H1 (cell line): Measurements from ENCODE around the gene ANXA9. TPM values are rescaled to one million over a fixed set of nuclear protein-coding genes. Genes with fewer than 3 reads are reported as not detected.

Experiments
- CTCF ChIA-PET: fragments of 300-600 bp; sonication (Branson Sonifier 250); formaldehyde crosslinking; loops from one replicate; lab custom pipeline; 2021; ENCODE audit not compliant: partially characterized antibody; lab: Charles Lee
- POLR2A ChIA-PET: fragments of 300-600 bp; sonication (Branson Sonifier 250); formaldehyde crosslinking; loops from one replicate; lab custom pipeline; 2021; ENCODE audit warnings: inconsistent platforms; ENCODE audit not compliant: partially characterized antibody; lab: Charles Lee
- DNase-seq, 2 experiments: peaks; one replicate each; pipeline versions ENCODE4 v3.0.0 to v3.0.0-alpha.2; 2010 to 2022; ENCODE audit warnings: low spot score in 2 of 2, low read depth in 1 of 2, mixed read lengths in 1 of 2
- FAIRE-seq: peaks from 2 replicates; lab custom pipeline; 2011; peaks lifted over from hg19 to GRCh38; lab: Jason Lieb, UNC
- H2AFZ ChIP-seq: 2 replicates; pipeline ENCODE4 v1.8.1; 2012; ENCODE audit warnings: low read length, inconsistent platforms
- H2AK5ac ChIP-seq: 2 replicates; pipeline ENCODE4 v1.6.1; 2013; ENCODE audit warnings: low read depth, low read length
- H2BK120ac ChIP-seq: replicated peaks from 2 replicates; pipeline ENCODE3; 2013; ENCODE audit warnings: low read depth, low read length, inconsistent platforms
- H2BK12ac ChIP-seq: 2 replicates; pipeline ENCODE4 v1.6.1; 2013; ENCODE audit warnings: low read depth, low read length
- H2BK15ac ChIP-seq: 2 replicates; pipeline ENCODE4 v1.6.1; 2013; ENCODE audit warnings: low read length
- H2BK20ac ChIP-seq: 2 replicates; pipeline ENCODE4 v1.6.1; 2013; ENCODE audit warnings: low read length
- H2BK5ac ChIP-seq: 2 replicates; pipeline ENCODE4 v1.6.1; 2013; ENCODE audit warnings: low read depth, low read length
- H3K14ac ChIP-seq: 2 replicates; pipeline ENCODE4 v1.6.1; 2013; ENCODE audit warnings: inconsistent platforms; ENCODE audit not compliant: insufficient read length
- H3K18ac ChIP-seq: 2 replicates; pipeline ENCODE4 v1.6.1; 2013; ENCODE audit warnings: low read length; ENCODE audit errors: extremely low read depth
- H3K23ac ChIP-seq: 2 replicates; pipeline ENCODE4 v1.6.1; 2013; ENCODE audit warnings: inconsistent platforms; ENCODE audit not compliant: insufficient read length
- H3K23me2 ChIP-seq: 2 replicates; pipeline ENCODE4 v1.6.1; 2013; ENCODE audit warnings: low read depth, low read length
- H3K27ac ChIP-seq: 2 replicates; pipeline ENCODE4 v1.6.1; 2011; ENCODE audit warnings: low read depth, low read length, inconsistent platforms
- H3K27me3 ChIP-seq, 4 experiments: replicated peaks in 1 of 4; 1 replicate in 1 of 4; 2 replicates in 3 of 4; pipeline versions ENCODE4 v1.6.1 to v1.8.1; 2011 to 2013; ENCODE audit warnings: low read length in 3 of 4, mild to moderate bottlenecking in 3 of 4, inconsistent platforms in 2 of 4, mixed read lengths in 2 of 4, moderate library complexity in 1 of 4; ENCODE audit not compliant: control insufficient read depth in 3 of 4, insufficient read depth in 3 of 4; ENCODE audit errors: extremely low read depth in 1 of 4
- H3K36me3 ChIP-seq, 4 experiments: 2 replicates each; pipeline versions ENCODE4 v1.6.1 to v1.8.1; 2011 to 2013; ENCODE audit warnings: mild to moderate bottlenecking in 4 of 4, low read length in 3 of 4, moderate library complexity in 2 of 4, control low read depth in 1 of 4, inconsistent platforms in 1 of 4; ENCODE audit not compliant: insufficient read depth in 4 of 4, control insufficient read depth in 2 of 4
- H3K4ac ChIP-seq: replicated peaks from 2 replicates; pipeline ENCODE3; 2013; ENCODE audit warnings: low read length, low read depth, mixed read lengths, inconsistent platforms; ENCODE audit not compliant: insufficient read length
- H3K4me1 ChIP-seq, 4 experiments: replicated peaks in 1 of 4; 1 replicate in 1 of 4; 2 replicates in 3 of 4; pipeline versions ENCODE4 v1.6.1 to v1.8.1; 2011 to 2013; ENCODE audit warnings: low read length in 3 of 4, inconsistent platforms in 2 of 4, mixed read lengths in 1 of 4; ENCODE audit not compliant: insufficient read depth in 4 of 4, control insufficient read depth in 3 of 4
- H3K4me2 ChIP-seq, 2 experiments: 2 replicates each; pipeline versions ENCODE4 v1.6.1 to v1.8.1; 2011 to 2013; ENCODE audit warnings: low read depth in 2 of 2, low read length in 2 of 2, control low read depth in 1 of 2, inconsistent platforms in 1 of 2, mild to moderate bottlenecking in 1 of 2; ENCODE audit not compliant: insufficient read depth in 1 of 2
- H3K4me3 ChIP-seq, 4 experiments: fragments of 200-600, 300-600 bp in 1 of 4; sonication (generic), shearing (Covaris generic), sonication (Bioruptor Twin) in 1 of 4; 2 replicates each; pipeline versions ENCODE4 v1.5.1 to v1.8.1; 2011 to 2016; ENCODE audit warnings: low read length in 4 of 4, low read depth in 3 of 4, control low read depth in 2 of 4, inconsistent platforms in 2 of 4, mild to moderate bottlenecking in 2 of 4, mixed read lengths in 1 of 4, moderate library complexity in 1 of 4; ENCODE audit not compliant: insufficient read depth in 2 of 4; ENCODE audit errors: extremely low read depth in 1 of 4
- H3K56ac ChIP-seq: replicated peaks from 2 replicates; pipeline ENCODE3; 2013; ENCODE audit warnings: low read depth, mild to moderate bottlenecking, mixed read lengths, low read length, inconsistent platforms; ENCODE audit not compliant: insufficient read length
- H3K79me1 ChIP-seq: 2 replicates; pipeline ENCODE4 v1.6.1; 2013; ENCODE audit warnings: low read depth, low read length, control low read depth
- H3K79me2 ChIP-seq, 2 experiments: 2 replicates each; pipeline versions ENCODE4 v1.6.1 to v1.8.1; 2012 to 2013; ENCODE audit warnings: low read length in 2 of 2, mild to moderate bottlenecking in 2 of 2, inconsistent platforms in 1 of 2; ENCODE audit not compliant: insufficient read depth in 2 of 2, control insufficient read depth in 1 of 2
- H3K9ac ChIP-seq, 4 experiments: replicated peaks in 1 of 4; 1 replicate in 1 of 4; 2 replicates in 3 of 4; pipeline versions ENCODE4 v1.6.1 to v1.8.1; 2011 to 2013; ENCODE audit warnings: low read depth in 3 of 4, low read length in 3 of 4, control low read depth in 2 of 4, mild to moderate bottlenecking in 2 of 4, moderate library complexity in 2 of 4, inconsistent platforms in 1 of 4; ENCODE audit errors: extremely low read depth in 1 of 4
- H3K9me3 ChIP-seq, 2 experiments: 2 replicates each; pipeline versions ENCODE4 v1.6.1 to v1.8.1; 2012 to 2013; ENCODE audit warnings: mild to moderate bottlenecking in 2 of 2, moderate library complexity in 2 of 2, control low read depth in 1 of 2, inconsistent platforms in 1 of 2, low read depth in 1 of 2, low read length in 1 of 2, mixed read lengths in 1 of 2; ENCODE audit not compliant: insufficient read depth in 2 of 2
- H4K20me1 ChIP-seq, 2 experiments: replicated peaks in 1 of 2; 2 replicates each; pipeline versions ENCODE3 to v1.8.1; 2011 to 2013; ENCODE audit warnings: inconsistent platforms in 2 of 2, low read length in 2 of 2, mild to moderate bottlenecking in 1 of 2; ENCODE audit not compliant: insufficient read depth in 2 of 2, control insufficient read depth in 1 of 2
- H4K5ac ChIP-seq: 2 replicates; pipeline ENCODE4 v1.6.1; 2013; ENCODE audit warnings: low read length, low read depth, mixed read lengths, inconsistent platforms; ENCODE audit not compliant: insufficient read length
- H4K8ac ChIP-seq: 2 replicates; pipeline ENCODE4 v1.8.0; 2013; ENCODE audit warnings: mild to moderate bottlenecking, moderate library complexity, low read length, inconsistent platforms; ENCODE audit not compliant: insufficient read depth; ENCODE audit errors: extremely low read depth
- H4K91ac ChIP-seq: replicated peaks from 2 replicates; pipeline ENCODE3; 2013; ENCODE audit warnings: low read length, mixed read lengths, inconsistent platforms; ENCODE audit not compliant: insufficient read length
- BRCA1 ChIP-seq: IDR thresholded peaks from 2 replicates; pipeline ENCODE4 v1.6.1; 2012; ENCODE audit warnings: low read depth, low read length, improper control_type of control experiment
- CHD1 ChIP-seq: IDR thresholded peaks from 2 replicates; pipeline ENCODE4 v1.6.1; 2012; ENCODE audit warnings: low read depth, low read length, improper control_type of control experiment
- CHD2 ChIP-seq: IDR thresholded peaks from 2 replicates; pipeline ENCODE4 v1.6.1; 2012; ENCODE audit warnings: low read length, improper control_type of control experiment
- CREB1 ChIP-seq: IDR thresholded peaks from 2 replicates; pipeline ENCODE4 v1.6.1; 2012; ENCODE audit warnings: inconsistent platforms
- EZH2 ChIP-seq: fragments of 200-600 bp; sonication (generic); IDR thresholded peaks from 2 replicates; pipeline ENCODE4 v1.7.1; 2012; ENCODE audit warnings: low read depth, mild to moderate bottlenecking, moderate library complexity, low read length, inconsistent platforms; ENCODE audit not compliant: severe bottlenecking
- HDAC2 ChIP-seq, 2 experiments: fragments of 300-600 bp in 1 of 2; sonication (generic) in 1 of 2; IDR thresholded peaks; 2 replicates each; pipeline ENCODE4 v1.6.1; 2011 to 2012; ENCODE audit warnings: low read depth in 2 of 2, low read length in 2 of 2, mild to moderate bottlenecking in 2 of 2, moderate library complexity in 2 of 2, borderline replicate concordance in 1 of 2, inconsistent platforms in 1 of 2
- JUN ChIP-seq: IDR thresholded peaks from 2 replicates; pipeline ENCODE4 v1.6.1; 2011; ENCODE audit warnings: low read depth, mild to moderate bottlenecking, improper control_type of control experiment, low read length
- JUND ChIP-seq: IDR thresholded peaks from 2 replicates; pipeline ENCODE4 v1.6.1; 2011; ENCODE audit warnings: mild to moderate bottlenecking, improper control_type of control experiment, low read length
- RBBP5 ChIP-seq: IDR thresholded peaks from 2 replicates; pipeline ENCODE4 v1.7.1; 2012; ENCODE audit warnings: low read depth, mild to moderate bottlenecking, inconsistent platforms, low read length, moderate library complexity, borderline replicate concordance
- RFX5 ChIP-seq: IDR thresholded peaks from 2 replicates; pipeline ENCODE4 v1.6.1; 2011; ENCODE audit warnings: low read depth, low read length, improper control_type of control experiment, borderline replicate concordance
- SP2 ChIP-seq: IDR thresholded peaks from 2 replicates; pipeline ENCODE4 v1.6.1; 2012; ENCODE audit warnings: mild to moderate bottlenecking, low read length, inconsistent platforms
- TAF1 ChIP-seq: IDR thresholded peaks from 2 replicates; pipeline ENCODE4 v1.6.1; 2011; ENCODE audit warnings: mild to moderate bottlenecking, low read depth, low read length
- TAF7 ChIP-seq: optimal IDR thresholded peaks from 2 replicates; pipeline ENCODE3; 2011; ENCODE audit warnings: low read depth, mild to moderate bottlenecking, inconsistent platforms, low read length, moderate library complexity, borderline replicate concordance
- YY1 ChIP-seq: IDR thresholded peaks from 2 replicates; pipeline ENCODE4 v1.6.1; 2011; ENCODE audit warnings: low read depth, mild to moderate bottlenecking, low read length
- WGBS, 2 experiments: shearing (Covaris generic) in 1 of 2; methylation state at CpG; one replicate each; pipeline versions ENCODE4 v1.1.6 to v1.1.7; 2013 to 2015; ENCODE audit warnings: low lambda C conversion rate in 2 of 2, mixed read lengths in 2 of 2, inconsistent platforms in 1 of 2, low coverage in 1 of 2, missing lambda C conversion rate in 1 of 2; ENCODE audit not compliant: insufficient replicate concordance in 2 of 2, insufficient coverage in 1 of 2, insufficient read length in 1 of 2; ENCODE audit errors: extremely low coverage in 1 of 2, missing lambda C conversion rate in 1 of 2; 5-methylcytosine and 5-hydroxymethylcytosine counted together
- polyA plus RNA-seq, 7 experiments: library from polyadenylated mRNA; depleted of rRNA in 3 of 7; stranded (reverse) in 5 of 7; unstranded in 2 of 7; fragments of >200 nt in 5 of 7; fragments of 200-250 nt in 2 of 7; gene quantifications; 1 replicate in 5 of 7; 2 replicates in 1 of 7; 4 replicates in 1 of 7; pipeline versions ENCODE4 v1.2.1 to v1.2.3, GENCODE V29; 2011 to 2013; ENCODE audit warnings: missing spikeins in 2 of 7, mixed read lengths in 2 of 7
- total RNA-seq: library from RNA; stranded (reverse); fragmentation: NEBNext Ultra II Directional; extraction: Animal tissue kit (Norgen Biotek cat#: 25700); gene quantifications from 2 replicates; pipeline ENCODE4 v1.2.1, GENCODE V29; 2021

ANXA9 gene
- total and polyA plus RNA-seq, 2 of the 8 experiments (the other 6 are each of a cell fraction or from before 2014, with no cell fraction given) = 1.8 to 3.5 TPM

- H3K9ac ChIP-seq = no peak overlapping the region
- H4K91ac ChIP-seq = no peak overlapping the region
- no peak overlapping the region for H3K4me2 ChIP-seq
- no peak overlapping the region for H3K56ac ChIP-seq
- H3K27me3 ChIP-seq = no peaks in the 10 kb centered on the region
- H3K79me1 ChIP-seq = no peaks in the 10 kb centered on the region
- no peak overlapping the region for H3K14ac ChIP-seq
- no peak overlapping the region for H2AK5ac ChIP-seq
- H2BK5ac ChIP-seq = no peak overlapping the region
- no peaks in the 10 kb centered on the region for H4K20me1 ChIP-seq
- no peak overlapping the region for H2BK15ac ChIP-seq
- H3K18ac ChIP-seq = no peak overlapping the region
- FAIRE-seq = peak; percentile 60
- no peak overlapping the region for H2BK12ac ChIP-seq
- H2AFZ ChIP-seq = no peak overlapping the region
- ChIA-PET POLR2A (interaction anchor here (0.6 to 1.9 kb wide), 8 partner anchors 18 to 101 kb away, joined by 3 to 14 read pairs (median 4); partner anchors contain the start of genes C1orf56 and MINDY1), CTCF (interaction anchor here (0.5 to 3.1 kb wide), 35 partner anchors 10 to 370 kb away, joined by 3 to 33 read pairs (median 4); partner anchors contain the start of genes BNIPL, C1orf56, CDC42SE1 and GABPB2)
- H3K23ac ChIP-seq = no peak overlapping the region
- H3K23me2 ChIP-seq = no peaks in the 10 kb centered on the region
- H3K27ac ChIP-seq = no peak overlapping the region
- no peaks in the 10 kb centered on the region for H3K4me1 ChIP-seq
- 52% methylated on average over 6 of the region's 6 CpGs; no CpG with 5 or more reads in 1 of the 2 experiments for whole genome bisulfite sequencing, 2 experiments
- H3K9me3 ChIP-seq = no peaks in the 10 kb centered on the region
- peaks cover 2 to 20% (median 11%) of the 10 kb centered on the region in 4 experiments; a peak in 7 of 8 replicates for H3K36me3 ChIP-seq
- no peak overlapping the region for H2BK120ac ChIP-seq
- peak overlapping the region; percentile 54; the same call in 1 of the 2 replicates for H4K8ac ChIP-seq
- H3K79me2 ChIP-seq = no peaks in the 10 kb centered on the region
- H3K4me3 ChIP-seq = no peak overlapping the region
- H2BK20ac ChIP-seq = no peak overlapping the region
- peak; percentile 73 to 94 for DNase-seq
- no peak overlapping the region for H3K4ac ChIP-seq
- H4K5ac ChIP-seq = no peak overlapping the region
- TF ChIP-seq RBBP5 = no peak
- TF ChIP-seq EZH2 = no peak
- no peak for TF ChIP-seq SP2
- no peak for TF ChIP-seq HDAC2 (IDR thresholded peaks at IDR 0.05; ENCODE audit: borderline replicate concordance in 1 of 2, low read depth in 2 of 2, low read length in 2 of 2)
- TF ChIP-seq RFX5 = no peak
- TF ChIP-seq TAF7 = no peak
- TF ChIP-seq CHD1 = no peak
- no peak for TF ChIP-seq BRCA1
- peak; percentile 47; the same call in 1 of the 2 replicates for TF ChIP-seq CREB1
- TF ChIP-seq JUN = no peak
- no peak; the same call in 1 of the 2 replicates for TF ChIP-seq JUND
- TF ChIP-seq YY1 = peak; percentile 74; the same call in 1 of the 2 replicates
- no peak for TF ChIP-seq CHD2
- 0 out of 2 replicates have a peak, but pooled peaks have one; percentile 18 for TF ChIP-seq TAF1
Measured at GRCh38 chr1:151024540-151025146, 42.6 kb downstream of the ANXA9 start.
